ENCODE results near the gene SUPV3L1.
"Not testable (repeated sequence)": the region's sequence is repeated elsewhere in the genome, so short reads cannot be mapped to it uniquely, and the experiment has no call there.

SUPV3L1 gene

GRCh38 chr10:69232736-69233480, 52.9 kb downstream of the SUPV3L1 start:
- DNase-seq: no peak

- no peak for DNase-seq
Measured at GRCh38 chr10:69234447-69234846, 54.4 kb downstream of the SUPV3L1 start.

DNA sequence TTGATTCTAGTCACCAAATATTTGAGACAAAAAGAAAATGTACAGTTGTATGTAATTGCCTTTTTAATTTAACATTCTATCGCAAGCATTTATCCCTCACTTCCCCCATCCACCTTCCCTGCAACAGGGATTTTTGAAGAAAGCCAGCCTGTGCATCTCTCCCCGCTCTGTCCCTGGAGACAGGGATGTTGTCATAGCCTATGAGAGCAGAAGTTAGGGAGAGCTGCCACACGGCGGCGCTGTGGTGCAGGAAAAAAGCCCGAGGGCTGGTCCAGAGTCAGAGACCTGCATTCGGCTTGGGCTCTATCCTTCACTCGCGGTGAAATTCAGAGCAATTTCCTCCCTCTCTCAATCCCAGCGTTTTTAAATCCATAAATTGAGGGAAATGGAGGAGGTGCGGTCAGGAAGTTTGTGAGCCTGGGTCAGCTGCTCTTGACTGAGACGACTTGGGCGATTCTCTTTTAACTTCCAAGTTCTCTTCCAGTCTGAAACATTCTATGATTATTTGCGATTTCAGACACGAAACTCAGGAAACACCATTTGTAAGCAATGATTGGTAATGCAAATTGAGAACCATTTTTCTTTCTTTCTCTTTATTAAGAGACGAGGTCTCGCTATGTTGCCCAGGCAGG, 57.6 kb downstream of the SUPV3L1 start:
- peak; percentile 93 to 95 for DNase-seq

DNA sequence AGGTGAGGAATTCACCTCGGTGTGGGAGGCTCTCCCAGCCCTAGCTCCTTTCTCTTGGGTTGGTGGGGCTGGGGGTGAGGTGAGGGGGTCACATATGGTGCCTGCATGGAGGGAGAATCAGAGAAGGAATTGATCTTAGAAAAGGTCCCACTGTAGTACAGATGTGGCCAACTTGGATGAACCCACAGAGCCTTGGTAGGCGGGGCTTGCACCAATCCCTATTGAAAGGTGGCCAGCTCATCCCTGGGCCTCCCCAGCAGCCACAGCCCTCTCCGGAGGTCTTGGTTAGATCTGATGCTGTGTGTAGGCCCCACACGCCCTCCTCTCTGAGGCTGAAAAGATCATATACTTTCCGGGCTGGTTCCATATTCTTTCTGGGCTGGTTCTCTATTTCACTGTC, 59.1 kb downstream of the SUPV3L1 start:
- no peak for DNase-seq

GRCh38 chr10:69239816-69240434, 59.9 kb downstream of the SUPV3L1 start:
- no peak for DNase-seq

GRCh38 chr10:69240455-69240854, 60.4 kb downstream of the SUPV3L1 start:
- DNase-seq: no peak

GRCh38 chr10:69241575-69241974, 61.5 kb downstream of the SUPV3L1 start:
- no peak for DNase-seq

DNA sequence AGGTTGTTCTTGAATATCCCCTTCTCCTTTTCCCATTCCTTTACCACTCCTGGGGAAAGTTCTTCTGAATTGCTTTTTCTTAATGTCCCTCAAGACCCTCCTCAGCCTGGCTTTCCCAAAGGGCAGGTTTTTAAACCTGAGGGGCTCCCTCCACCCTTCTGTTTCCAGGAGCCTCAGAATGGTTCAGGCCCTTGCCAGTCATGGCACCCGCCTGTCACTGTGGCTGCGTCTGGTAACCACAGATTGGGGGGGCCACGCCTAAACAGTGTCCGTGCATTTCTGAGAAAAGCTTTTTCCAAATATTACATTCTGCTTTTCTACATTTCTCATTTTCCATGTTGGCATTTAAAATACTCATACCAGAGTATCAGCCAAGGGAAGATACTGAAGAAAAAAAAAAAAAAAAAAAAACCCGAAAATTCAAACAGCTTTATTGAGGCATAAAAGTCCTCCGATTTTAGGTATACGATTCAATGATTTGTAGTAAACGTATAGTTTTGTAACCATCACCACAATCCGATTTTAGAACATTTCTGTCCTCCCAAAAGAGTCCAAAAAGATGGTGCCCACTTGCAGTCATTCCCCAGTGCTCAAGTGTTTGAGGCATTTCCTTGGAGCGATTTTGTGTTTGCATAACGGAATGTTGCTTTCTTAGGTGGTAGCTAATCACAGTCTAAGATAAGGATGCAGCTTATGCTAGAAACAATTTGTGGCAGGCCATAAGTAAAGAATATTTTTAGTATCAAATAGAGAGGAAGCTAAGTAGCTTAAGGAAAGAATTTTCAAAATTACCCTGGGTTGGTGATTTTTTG, 62.2 kb downstream of the SUPV3L1 start:
- no peak for DNase-seq

DNA sequence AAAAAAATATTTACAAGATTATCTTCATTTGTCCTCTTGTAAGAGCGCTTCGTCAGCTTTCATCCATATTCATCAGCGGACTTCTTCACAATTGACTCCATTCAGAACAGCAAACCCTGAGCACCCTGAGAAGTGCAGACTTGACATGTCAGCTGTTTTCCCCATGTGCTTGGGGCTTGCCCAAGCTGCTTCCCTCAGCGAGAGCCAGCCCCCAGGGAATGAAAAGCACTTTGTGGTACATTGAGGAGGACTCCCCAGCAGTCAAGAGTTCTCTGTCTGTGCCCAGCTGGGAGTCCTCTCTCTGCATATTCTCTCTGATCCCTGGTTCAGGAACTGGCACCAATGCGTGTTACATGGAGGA, 62.8 kb downstream of the SUPV3L1 start:
- no peak for DNase-seq

DNA sequence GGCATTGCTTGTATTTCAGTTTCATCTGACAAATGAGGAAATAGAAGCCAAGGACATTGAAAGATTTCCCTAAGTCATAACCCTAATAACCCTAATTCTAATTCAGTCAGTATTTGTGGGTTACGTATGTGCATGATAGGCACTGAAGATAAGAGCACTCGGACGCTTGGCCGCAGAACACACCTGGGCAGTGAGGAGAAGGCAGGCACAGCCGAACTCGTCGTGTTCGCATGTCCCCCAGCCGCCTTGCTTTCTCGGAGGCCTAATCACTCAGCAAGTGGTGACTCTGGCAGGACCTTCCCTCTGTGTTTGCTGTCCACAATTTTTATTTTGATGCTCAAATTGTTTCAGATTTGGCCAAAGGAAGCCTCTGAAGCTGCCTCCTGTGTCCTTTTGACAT, 63.8 kb downstream of the SUPV3L1 start:
- no peak for DNase-seq

DNA sequence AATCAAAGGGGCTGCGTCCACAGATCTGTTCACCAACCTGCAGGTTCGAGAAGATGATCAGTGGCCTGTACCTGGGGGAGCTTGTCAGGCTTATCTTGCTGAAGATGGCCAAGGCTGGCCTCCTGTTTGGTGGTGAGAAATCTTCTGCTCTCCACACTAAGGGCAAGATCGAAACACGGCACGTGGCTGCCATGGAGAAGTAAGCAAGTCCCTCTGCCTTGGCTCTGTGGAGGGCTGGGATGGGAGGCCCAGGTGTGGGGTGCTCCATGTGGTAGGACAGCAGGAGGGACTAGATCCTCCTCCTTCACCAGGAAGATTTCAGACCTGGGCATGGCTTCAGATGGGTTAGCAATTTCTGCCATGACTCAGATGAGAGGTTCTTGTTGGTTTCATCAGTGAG, 66.0 kb downstream of the SUPV3L1 start:
- no peak for DNase-seq

GRCh38 chr10:69246581-69247312, 66.7 kb downstream of the SUPV3L1 start:
- DNase-seq: no peak

DNA sequence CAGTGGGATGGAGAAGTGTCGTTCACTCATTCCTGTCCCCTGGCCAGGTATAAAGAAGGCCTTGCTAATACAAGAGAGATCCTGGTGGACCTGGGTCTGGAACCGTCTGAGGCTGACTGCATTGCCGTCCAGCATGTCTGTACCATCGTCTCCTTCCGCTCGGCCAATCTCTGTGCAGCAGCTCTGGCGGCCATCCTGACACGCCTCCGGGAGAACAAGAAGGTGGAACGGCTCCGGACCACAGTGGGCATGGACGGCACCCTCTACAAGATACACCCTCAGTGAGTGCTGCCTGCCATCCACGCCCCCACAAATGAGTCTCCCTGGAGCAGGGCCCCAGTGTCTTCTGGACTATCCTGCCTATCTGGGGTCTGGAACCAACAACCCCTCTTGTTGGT, 67.3 kb downstream of the SUPV3L1 start:
- DNase-seq: no peak

DNA sequence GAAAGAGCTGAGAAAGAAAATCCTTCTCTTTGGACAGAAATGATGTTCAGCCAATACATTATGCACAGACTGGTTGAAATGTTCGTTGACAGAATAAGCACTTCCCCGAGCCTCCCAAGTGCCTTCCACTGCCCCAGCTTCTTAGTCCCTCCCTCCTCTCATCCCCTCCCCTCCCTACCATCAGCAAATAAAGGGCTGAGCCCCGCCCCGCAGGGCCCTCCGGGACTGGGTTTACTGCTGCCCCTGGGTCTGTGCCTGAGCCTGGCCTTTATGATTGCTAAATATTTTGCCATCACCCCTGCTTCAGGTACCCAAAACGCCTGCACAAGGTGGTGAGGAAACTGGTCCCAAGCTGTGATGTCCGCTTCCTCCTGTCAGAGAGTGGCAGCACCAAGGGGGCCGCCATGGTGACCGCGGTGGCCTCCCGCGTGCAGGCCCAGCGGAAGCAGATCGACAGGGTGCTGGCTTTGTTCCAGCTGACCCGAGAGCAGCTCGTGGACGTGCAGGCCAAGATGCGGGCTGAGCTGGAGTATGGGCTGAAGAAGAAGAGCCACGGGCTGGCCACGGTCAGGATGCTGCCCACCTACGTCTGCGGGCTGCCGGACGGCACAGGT, 68.2 kb downstream of the SUPV3L1 start:
- DNase-seq: no peak

DNA sequence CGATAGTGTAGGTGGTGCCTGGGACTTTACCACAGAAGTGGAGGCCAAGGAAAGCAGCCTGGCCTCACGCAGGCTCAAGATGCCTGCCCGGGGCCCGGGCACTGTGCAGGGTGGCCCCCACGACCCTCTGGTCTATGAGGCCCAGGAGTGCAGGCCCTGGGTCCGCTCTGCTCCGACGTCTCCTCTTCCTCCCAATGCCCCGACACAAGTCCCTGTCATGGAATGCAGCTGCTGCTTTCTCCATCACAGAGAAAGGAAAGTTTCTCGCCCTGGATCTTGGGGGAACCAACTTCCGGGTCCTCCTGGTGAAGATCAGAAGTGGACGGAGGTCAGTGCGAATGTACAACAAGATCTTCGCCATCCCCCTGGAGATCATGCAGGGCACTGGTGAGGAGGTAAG, 70.0 kb downstream of the SUPV3L1 start:
- no peak for DNase-seq

DNA sequence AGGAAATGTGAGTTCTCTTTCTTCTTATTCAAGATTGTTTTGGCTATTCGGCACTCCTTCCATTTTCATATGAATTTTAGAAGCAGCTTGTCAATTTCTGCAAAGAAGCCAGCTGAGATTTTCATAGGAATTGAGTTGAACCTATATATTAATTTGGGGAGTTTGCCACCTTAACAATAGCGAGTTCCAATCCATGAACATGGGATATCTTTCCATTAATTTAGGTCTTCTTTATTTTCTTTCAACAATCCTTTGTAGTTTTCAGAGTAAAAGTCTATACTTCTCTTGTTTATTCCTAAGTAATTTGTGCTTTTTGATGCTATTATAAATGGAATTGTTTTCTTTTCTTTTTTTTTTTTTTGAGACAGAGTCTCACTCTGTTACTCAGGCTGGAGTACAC, 71.4 kb downstream of the SUPV3L1 start:
- not testable (repeated sequence) for DNase-seq

GRCh38 chr10:69253171-69253570, 73.1 kb downstream of the SUPV3L1 start:
- no peak for DNase-seq

- DNase-seq: no peak
Measured at GRCh38 chr10:69254877-69255276, 74.8 kb downstream of the SUPV3L1 start.
